Astrocyte (in vitro differentiated cells and primary cell): ENCODE results near the gene SNAPIN. TPM values are rescaled to one million over a fixed set of nuclear protein-coding genes. Genes with fewer than 3 reads are reported as not detected.

ENCODE experiments used
- DNase-seq: peaks from one replicate; pipeline ENCODE4 v3.0.0-alpha.2; 2010; ENCODE audit warnings: low read depth
- FAIRE-seq: peaks from 2 replicates; lab custom pipeline; 2011; peaks lifted over from hg19 to GRCh38; lab: Jason Lieb, UNC
- H2AFZ ChIP-seq: 2 replicates; pipeline ENCODE4 v1.6.0; 2012; ENCODE audit warnings: low read depth, low read length, inconsistent platforms
- H3K27ac ChIP-seq: 2 replicates; pipeline ENCODE4 v1.5.1; 2011; ENCODE audit warnings: low read depth, low read length, inconsistent platforms
- H3K27me3 ChIP-seq: 2 replicates; pipeline ENCODE4 v1.6.0; 2011; ENCODE audit warnings: low read length, inconsistent platforms; ENCODE audit not compliant: insufficient read depth
- H3K36me3 ChIP-seq: 2 replicates; pipeline ENCODE4 v1.5.1; 2011; ENCODE audit warnings: low read length, inconsistent platforms; ENCODE audit not compliant: insufficient read depth
- H3K4me1 ChIP-seq: 2 replicates; pipeline ENCODE4 v1.5.1; 2011; ENCODE audit warnings: low read length, inconsistent platforms; ENCODE audit not compliant: insufficient read depth
- H3K4me2 ChIP-seq: 2 replicates; pipeline ENCODE4 v1.6.0; 2012; ENCODE audit warnings: low read length, inconsistent platforms
- H3K4me3 ChIP-seq: 2 replicates; pipeline ENCODE4 v1.5.1; 2011; ENCODE audit warnings: low read depth, mild to moderate bottlenecking, low read length, inconsistent platforms; ENCODE audit not compliant: insufficient read depth
- H3K79me2 ChIP-seq: 2 replicates; pipeline ENCODE4 v1.6.0; 2012; ENCODE audit warnings: mild to moderate bottlenecking, low read length, inconsistent platforms; ENCODE audit not compliant: insufficient read depth
- H3K9ac ChIP-seq: 2 replicates; pipeline ENCODE4 v1.6.0; 2012; ENCODE audit warnings: mild to moderate bottlenecking, low read length, inconsistent platforms
- H3K9me3 ChIP-seq: 2 replicates; pipeline ENCODE4 v1.5.1; 2012; ENCODE audit warnings: low read depth, mild to moderate bottlenecking, low read length, inconsistent platforms; ENCODE audit not compliant: insufficient read depth
- H4K20me1 ChIP-seq: 2 replicates; pipeline ENCODE4 v1.6.0; 2012; ENCODE audit warnings: low read length, inconsistent platforms; ENCODE audit not compliant: insufficient read depth
- H3K27ac Mint-ChIP-seq: one replicate; pipeline ENCODE4 v1.8.0; 2021; ENCODE audit warnings: mild to moderate bottlenecking, mixed read lengths; ENCODE audit not compliant: unreplicated experiment
- H3K27me3 Mint-ChIP-seq: one replicate; pipeline ENCODE4 v1.8.0; 2021; ENCODE audit warnings: low read depth, mixed read lengths; ENCODE audit not compliant: unreplicated experiment
- H3K36me3 Mint-ChIP-seq: one replicate; pipeline ENCODE4 v1.8.0; 2021; ENCODE audit warnings: low read depth, mixed read lengths; ENCODE audit not compliant: unreplicated experiment
- H3K4me1 Mint-ChIP-seq: one replicate; pipeline ENCODE4 v1.8.0; 2021; ENCODE audit warnings: low read depth, mixed read lengths; ENCODE audit not compliant: unreplicated experiment
- H3K4me3 Mint-ChIP-seq: one replicate; pipeline ENCODE4 v1.8.0; 2021; ENCODE audit warnings: mild to moderate bottlenecking, moderate library complexity, mixed read lengths; ENCODE audit not compliant: unreplicated experiment
- H3K9me3 Mint-ChIP-seq: one replicate; pipeline ENCODE4 v1.8.0; 2021; ENCODE audit warnings: mild to moderate bottlenecking, mixed read lengths; ENCODE audit not compliant: unreplicated experiment
- EZH2 ChIP-seq: IDR thresholded peaks from 2 replicates; pipeline ENCODE4 v1.6.1; 2012; ENCODE audit warnings: mild to moderate bottlenecking, low read length, inconsistent platforms; ENCODE audit not compliant: insufficient read depth
- total RNA-seq: library from RNA; stranded (reverse); gene quantifications from 2 replicates; pipeline ENCODE4 v1.2.1, GENCODE V29; 2021
- TF ChIP-seq, protein P1 (sequence below): IDR thresholded peaks from 2 replicates; pipeline ENCODE4 v1.5.1; 2011; ENCODE audit warnings: low read depth, mild to moderate bottlenecking, inconsistent platforms, low read length, moderate library complexity; ENCODE audit not compliant: insufficient read depth

The SNAPIN gene
- total RNA-seq, 1 donor from 2014 or later, result 31.3 TPM

DNA sequence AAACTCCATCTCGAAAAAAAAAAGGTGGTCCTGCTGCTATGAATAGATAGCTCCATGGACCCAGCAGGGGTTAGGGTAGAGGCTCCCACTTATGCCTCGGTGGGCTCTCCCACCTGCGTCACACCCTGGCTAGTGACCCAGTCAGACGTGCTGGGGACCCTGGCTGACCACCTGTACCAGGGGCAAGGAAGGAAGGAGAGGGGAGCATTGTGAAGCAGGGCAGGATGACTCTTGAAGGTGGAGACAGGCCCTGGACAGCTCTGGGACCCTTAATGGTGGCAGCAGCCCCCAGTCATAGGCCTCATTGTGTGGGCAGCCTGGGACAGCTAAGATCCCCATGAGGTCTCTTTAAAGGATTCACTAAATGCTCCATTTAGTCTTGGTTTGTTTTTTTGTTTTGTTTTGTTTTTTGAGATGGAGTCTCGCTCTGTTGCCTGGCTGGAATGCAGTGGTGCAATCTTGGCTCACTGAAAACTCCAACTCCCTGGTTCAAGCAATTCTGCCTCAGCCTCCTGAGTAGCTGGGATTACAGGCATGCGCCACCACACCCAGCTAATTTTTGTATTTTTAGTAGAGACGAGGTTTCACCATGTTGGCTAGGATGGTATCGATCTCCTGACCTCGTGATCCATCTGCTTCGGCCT lies 10.4 kb upstream of the SNAPIN start:
- peaks cover 29% of the 10 kb centered on the region for H4K20me1 ChIP-seq
- H3K9me3 ChIP-seq, result no peaks in the 10 kb centered on the region
- DNase-seq (no peak), FAIRE-seq (no peak)
- no peak overlapping the region for H3K4me3 ChIP-seq
- TF ChIP-seq EZH2, result no peak
- TF ChIP-seq, protein P1, sequence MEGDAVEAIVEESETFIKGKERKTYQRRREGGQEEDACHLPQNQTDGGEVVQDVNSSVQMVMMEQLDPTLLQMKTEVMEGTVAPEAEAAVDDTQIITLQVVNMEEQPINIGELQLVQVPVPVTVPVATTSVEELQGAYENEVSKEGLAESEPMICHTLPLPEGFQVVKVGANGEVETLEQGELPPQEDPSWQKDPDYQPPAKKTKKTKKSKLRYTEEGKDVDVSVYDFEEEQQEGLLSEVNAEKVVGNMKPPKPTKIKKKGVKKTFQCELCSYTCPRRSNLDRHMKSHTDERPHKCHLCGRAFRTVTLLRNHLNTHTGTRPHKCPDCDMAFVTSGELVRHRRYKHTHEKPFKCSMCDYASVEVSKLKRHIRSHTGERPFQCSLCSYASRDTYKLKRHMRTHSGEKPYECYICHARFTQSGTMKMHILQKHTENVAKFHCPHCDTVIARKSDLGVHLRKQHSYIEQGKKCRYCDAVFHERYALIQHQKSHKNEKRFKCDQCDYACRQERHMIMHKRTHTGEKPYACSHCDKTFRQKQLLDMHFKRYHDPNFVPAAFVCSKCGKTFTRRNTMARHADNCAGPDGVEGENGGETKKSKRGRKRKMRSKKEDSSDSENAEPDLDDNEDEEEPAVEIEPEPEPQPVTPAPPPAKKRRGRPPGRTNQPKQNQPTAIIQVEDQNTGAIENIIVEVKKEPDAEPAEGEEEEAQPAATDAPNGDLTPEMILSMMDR, result no peak
- H2AFZ ChIP-seq, result no peak overlapping the region
- no peak overlapping the region for H3K4me2 ChIP-seq
- peaks cover 29% of the 10 kb centered on the region for H3K36me3 ChIP-seq
- H3K27ac ChIP-seq, result no peak overlapping the region
- H3K36me3 Mint-ChIP-seq, result peaks cover 16% of the 10 kb centered on the region
- peaks cover 4% of the 10 kb centered on the region for H3K4me1 ChIP-seq
- no peaks in the 10 kb centered on the region for H3K9me3 Mint-ChIP-seq
- peaks cover 8% of the 10 kb centered on the region for H3K4me1 Mint-ChIP-seq
- H3K27me3 Mint-ChIP-seq, result no peaks in the 10 kb centered on the region
- peaks cover 15% of the 10 kb centered on the region for H3K79me2 ChIP-seq
- H3K27ac Mint-ChIP-seq, result peak overlapping the region; percentile 83
- H3K4me3 Mint-ChIP-seq, result peak overlapping the region; percentile 45
- H3K27me3 ChIP-seq, result no peaks in the 10 kb centered on the region
- H3K9ac ChIP-seq, result no peak overlapping the region

DNA sequence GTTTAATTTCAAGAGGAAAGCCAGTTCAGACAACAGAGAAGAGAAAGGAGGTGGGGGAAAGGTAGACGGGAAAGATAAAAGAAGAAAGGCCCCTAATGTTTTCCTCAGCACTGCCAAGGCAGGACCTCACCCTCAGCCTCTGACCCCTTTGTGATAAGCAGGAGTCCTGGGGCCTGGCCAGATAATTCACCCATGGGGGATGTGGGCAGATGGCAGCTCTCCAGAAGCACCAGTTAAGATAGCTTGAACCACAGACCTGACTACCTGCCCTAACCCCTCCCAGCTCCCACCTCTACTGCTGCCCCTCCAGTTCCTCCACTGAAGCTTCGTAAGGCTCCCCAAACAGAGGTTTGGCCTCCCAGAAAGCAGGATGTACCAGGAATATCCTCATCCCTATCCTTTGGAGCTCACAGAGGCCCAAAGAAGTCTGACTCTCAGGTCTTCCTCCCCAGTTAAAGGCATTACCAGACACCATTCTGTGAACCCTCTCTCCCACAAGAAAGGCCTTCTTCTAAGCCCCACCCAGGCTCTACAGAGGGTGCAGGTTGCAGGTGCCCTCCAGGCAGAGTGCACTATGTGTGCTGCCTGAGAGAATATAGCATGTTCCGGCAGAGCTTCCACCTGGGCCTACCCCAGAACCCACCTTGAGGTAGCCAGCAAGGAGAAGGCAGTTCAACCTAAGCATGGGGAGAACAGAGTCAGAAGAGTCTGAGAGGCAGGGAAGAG lies 9.2 kb upstream of the SNAPIN start:
- no peak for FAIRE-seq
- Mint-ChIP-seq H3K4me3 (no peak overlapping the region), H3K27me3 (no peaks in the 10 kb centered on the region), H3K4me1 (peaks cover 9% of the 10 kb centered on the region), H3K9me3 (peaks cover 2% of the 10 kb centered on the region), H3K27ac (no peak overlapping the region), H3K36me3 (peaks cover 11% of the 10 kb centered on the region)
- H3K27ac ChIP-seq, result no peak overlapping the region
- H4K20me1 ChIP-seq, result peaks cover 18% of the 10 kb centered on the region
- no peaks in the 10 kb centered on the region for H3K9me3 ChIP-seq
- no peak overlapping the region for H3K4me2 ChIP-seq
- peaks cover 6% of the 10 kb centered on the region for H3K4me1 ChIP-seq
- no peak overlapping the region for H3K9ac ChIP-seq
- TF ChIP-seq, protein P1, result no peak
- TF ChIP-seq EZH2, result no peak
- H3K4me3 ChIP-seq, result no peak overlapping the region
- no peak overlapping the region for H2AFZ ChIP-seq
- H3K27me3 ChIP-seq, result no peaks in the 10 kb centered on the region
- H3K79me2 ChIP-seq, result peaks cover 5% of the 10 kb centered on the region
- DNase-seq, result no peak
- H3K36me3 ChIP-seq, result peaks cover 18% of the 10 kb centered on the region

DNA sequence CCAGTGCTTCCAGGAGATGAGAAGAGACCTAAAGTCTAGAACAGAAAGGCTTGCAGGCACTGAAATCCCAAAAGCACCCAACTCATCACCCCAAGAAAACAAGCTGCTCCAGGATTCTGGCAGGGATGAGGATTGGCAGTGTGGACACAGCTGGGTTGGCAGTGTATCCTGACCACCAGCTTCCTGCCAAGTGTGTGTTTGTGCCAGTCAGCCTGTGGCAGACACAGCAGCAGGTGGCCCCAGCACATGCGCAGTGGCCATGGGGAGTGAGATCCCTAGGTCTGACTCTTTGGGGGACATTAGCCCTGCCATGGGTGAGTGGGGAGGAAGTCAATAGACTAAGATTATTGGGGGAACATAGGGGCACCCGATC lies 8.7 kb upstream of the SNAPIN start:
- no peaks in the 10 kb centered on the region for H3K27me3 Mint-ChIP-seq
- TF ChIP-seq EZH2, result no peak
- TF ChIP-seq, protein P1, result no peak
- Histone ChIP-seq H3K9ac (no peak overlapping the region), H3K9me3 (no peaks in the 10 kb centered on the region), H3K79me2 (no peaks in the 10 kb centered on the region), H3K4me1 (peaks cover 6% of the 10 kb centered on the region), H3K27me3 (no peaks in the 10 kb centered on the region), H3K36me3 (peaks cover 12% of the 10 kb centered on the region), H3K4me2 (no peak overlapping the region), H4K20me1 (peaks cover 12% of the 10 kb centered on the region), H3K27ac (no peak overlapping the region), H3K4me3 (no peak overlapping the region), H2AFZ (no peak overlapping the region)
- no peak overlapping the region for H3K27ac Mint-ChIP-seq
- peaks cover 10% of the 10 kb centered on the region for H3K36me3 Mint-ChIP-seq
- H3K4me3 Mint-ChIP-seq, result no peak overlapping the region
- DNase-seq, result no peak
- H3K4me1 Mint-ChIP-seq, result peaks cover 9% of the 10 kb centered on the region
- no peak for FAIRE-seq
- H3K9me3 Mint-ChIP-seq, result peaks cover 2% of the 10 kb centered on the region
